Stimulated activated CD4-positive, alpha-beta T cell treated with anti-CD3 and anti-CD28 coated beads, Interleukin-2, amount 100 ng/mL, for 4 hours (primary cell): ENCODE data around the gene COL21A1.

ENCODE experiments used
- DNase-seq: peaks from one replicate; pipeline ENCODE4 v3.0.0-alpha.2; 2020; ENCODE audit warnings: low read depth

The COL21A1 gene

DNA sequence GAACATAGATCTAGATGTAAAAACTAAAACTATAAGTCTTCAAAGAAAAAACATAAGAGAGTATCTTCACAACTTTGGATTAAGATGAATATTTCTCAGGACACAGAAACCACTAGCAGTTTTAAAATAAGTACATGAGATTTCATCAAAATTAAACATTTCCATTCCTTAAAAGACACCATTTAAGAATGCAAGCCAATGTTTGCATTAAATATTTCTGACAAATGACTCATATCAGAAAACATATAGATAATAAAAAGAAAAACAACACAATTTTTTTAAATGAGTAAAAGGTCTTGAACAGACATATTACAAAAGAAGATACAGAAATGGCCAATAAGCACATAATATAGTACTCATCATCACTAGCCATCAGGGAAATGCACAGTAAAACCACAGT lies 59.7 kb downstream of the COL21A1 start:
- DNase-seq, result no peak

DNA sequence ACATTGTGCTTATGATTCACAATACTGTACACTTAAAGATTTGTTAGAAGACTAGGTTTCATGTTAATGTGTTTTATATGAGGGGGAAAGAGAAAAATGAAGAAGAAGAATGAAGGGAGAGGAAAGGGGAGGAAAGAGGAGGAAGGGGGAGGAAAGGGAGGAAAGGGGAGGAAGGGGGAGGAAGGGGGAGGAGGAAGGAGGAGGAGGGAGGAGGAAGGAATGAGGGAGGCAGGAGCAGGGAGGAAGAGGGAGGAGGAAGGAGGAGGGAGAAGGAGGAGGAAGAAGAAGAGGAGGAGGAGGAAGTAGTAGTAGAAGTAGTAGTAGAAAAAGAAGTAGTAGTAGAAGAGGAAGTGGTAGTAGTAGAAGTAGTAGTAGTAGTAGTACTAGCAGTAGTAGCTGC lies 70.6 kb downstream of the COL21A1 start:
- DNase-seq, result no peak

DNA sequence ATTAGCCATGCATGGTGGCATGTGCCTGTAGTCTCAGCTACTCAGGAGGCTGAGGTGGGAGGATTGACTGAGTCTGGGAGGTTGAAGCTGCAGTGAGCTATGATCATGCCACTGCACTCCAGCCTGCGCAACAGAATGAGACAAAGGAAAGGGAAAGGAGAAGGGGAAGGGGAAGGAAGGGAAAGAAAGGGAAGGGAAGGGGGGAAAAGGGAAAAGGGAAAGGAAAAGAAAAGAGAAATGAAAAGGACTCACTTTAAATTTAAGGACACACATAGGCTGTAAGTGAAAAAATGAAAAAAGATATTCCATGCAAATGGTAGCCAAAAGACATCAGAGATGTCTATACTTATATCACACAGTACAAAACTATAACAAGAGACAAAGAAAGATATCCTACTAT lies 74.2 kb downstream of the COL21A1 start:
- DNase-seq, result no peak

DNA sequence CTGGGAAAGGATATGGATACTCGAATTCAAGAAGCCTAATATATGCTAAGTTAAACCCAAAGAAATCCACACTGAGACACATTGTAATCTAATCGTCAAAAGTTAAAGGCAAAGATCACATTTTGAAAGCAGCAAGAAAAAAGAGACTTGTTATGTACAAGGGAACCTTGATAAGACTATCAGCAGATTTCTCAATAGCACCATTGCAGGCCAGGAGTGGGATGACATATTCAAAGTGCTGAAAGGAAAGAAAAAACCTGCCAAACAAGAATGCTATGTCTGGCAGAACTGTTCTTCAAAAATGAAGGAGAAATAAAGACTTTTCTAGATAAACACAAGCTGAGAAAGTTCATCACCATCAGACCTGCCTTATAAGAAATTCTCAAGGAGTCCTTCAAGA lies 75.2 kb downstream of the COL21A1 start:
- DNase-seq, result no peak

DNA sequence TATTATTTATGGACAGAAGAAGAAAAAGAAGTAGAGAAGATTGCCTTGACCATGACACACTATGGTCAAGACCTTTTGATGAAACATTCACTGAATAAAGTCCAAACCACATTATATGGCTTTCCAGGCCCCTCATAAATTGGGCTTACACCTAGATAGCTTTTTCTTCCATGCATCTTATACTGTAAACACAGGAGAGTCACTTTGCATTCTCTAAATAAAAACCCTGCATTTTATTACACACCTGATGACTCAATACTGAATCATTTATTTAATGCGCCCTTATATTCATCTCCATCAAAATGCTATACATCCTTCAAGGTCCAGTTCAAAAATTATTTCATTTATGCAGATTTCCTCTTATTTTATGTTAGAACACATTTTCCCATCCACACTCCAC lies 78.0 kb downstream of the COL21A1 start:
- no peak for DNase-seq

DNA sequence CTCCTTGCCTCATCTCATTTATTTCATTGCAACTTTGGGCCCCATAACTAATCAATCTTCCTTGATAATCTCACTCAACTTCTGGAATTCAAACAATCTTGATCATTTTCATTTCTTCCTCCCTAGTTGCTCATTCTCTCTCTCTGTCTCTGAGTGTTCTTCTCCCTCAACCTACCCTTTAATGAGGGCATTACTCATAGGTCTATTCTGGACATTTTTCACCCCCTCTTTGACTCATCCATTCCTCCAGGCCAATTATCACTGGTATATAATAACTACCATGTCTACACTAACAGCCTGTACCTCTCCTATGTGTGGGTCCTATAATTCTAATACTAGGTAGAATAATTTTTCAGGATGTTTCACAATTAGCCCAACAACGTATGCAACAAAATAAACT lies 78.8 kb downstream of the COL21A1 start:
- DNase-seq, result no peak

DNA sequence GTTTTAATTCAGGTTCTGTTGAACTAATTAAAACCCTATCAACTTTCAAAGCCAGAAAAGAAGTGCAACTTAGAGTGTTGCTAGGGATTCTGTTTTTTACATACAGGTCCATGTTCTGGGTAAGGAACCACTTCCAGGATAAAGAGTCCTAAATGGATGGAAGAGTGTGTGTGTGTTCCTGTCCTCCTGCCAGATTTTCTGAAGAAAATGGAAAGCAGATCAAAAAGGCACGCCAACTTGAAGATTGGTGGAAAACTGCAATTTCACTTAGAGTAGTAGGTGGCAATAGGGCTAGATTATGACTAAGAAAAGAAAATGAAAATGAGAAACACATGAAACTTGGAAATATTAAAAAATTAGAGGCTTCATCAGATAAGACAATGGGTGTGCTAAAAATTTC lies 85.3 kb downstream of the COL21A1 start:
- DNase-seq, result no peak

DNA sequence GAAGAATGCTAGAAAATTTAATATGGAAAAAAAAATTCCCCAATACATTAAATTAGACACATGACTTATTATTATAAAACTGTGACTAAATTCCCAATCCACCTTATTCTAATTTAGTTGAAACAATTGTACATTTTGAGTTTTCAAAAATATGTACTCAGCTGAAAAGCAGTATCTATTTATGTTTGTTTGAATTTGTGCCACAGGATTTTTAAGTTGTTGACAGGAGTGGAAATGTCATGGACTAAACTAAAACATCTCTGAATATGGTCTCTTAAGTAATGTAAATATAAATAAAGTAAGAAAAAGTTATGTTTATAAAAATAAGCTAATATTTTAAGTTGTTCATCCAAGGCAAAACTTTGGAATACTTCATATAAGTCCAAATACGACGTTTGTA lies 86.9 kb downstream of the COL21A1 start:
- DNase-seq, result no peak

DNA sequence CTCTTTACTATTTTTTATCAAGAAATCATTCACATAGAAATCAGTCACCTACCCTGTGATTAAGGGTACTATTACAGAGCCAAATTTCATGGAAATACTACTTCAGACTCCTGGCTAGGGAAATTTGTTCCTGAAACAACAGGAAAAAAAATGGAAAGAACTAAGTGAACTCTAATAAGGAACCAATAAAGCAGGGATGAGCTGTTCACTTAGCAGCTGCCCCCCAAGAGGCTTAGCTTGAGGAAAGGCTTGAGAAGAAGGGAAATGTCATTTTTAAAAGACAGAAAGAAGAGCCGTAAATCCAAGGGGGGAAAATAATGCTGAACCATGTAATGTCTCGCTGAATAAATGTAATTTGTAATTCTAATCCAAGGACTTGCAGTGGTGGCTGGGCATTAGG lies 88.8 kb downstream of the COL21A1 start:
- no peak for DNase-seq

DNA sequence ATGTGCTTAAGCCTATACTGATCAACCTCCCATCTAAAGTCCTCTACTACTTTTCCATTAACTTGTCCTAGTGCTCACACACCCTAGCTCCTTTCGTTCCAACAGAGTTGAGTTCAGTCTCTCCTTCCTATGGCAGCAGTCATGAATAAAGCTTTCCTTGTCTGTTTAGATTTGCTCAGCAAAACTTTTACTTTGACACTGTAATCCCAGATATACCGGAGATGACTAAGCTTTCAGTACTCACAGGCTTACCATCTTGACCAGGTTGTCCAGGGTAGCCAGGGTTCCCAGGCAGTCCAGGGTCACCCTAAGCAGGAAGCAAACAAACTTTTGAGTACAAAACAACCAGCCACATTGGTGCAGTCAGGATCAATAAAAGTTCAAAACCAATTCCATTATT lies 90.7 kb downstream of the COL21A1 start:
- DNase-seq, result no peak

DNA sequence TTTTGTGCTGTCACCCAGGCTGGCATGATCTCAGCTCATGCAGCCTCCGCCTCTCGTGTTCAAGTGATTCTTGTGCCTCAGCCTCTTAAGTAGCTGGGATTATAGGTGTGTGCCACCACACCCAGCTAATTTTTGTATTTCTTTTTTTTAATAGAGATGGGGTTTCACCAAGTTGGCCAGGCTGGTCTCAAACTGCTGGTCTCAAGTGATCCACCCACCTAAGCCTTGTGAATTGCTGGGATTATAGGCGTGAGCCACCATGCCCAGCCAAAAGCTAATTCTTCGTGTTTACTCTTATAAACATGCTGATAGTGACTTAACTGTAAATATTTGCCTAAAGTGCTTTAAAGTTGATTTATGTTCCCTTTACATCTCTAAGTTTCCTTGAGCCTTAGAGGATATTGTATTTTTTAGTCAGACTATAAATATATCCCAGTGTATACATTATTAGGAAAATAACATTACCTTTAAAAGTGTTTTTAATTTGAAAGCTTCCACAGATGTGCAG lies 91.7 kb downstream of the COL21A1 start:
- DNase-seq, result no peak

DNA sequence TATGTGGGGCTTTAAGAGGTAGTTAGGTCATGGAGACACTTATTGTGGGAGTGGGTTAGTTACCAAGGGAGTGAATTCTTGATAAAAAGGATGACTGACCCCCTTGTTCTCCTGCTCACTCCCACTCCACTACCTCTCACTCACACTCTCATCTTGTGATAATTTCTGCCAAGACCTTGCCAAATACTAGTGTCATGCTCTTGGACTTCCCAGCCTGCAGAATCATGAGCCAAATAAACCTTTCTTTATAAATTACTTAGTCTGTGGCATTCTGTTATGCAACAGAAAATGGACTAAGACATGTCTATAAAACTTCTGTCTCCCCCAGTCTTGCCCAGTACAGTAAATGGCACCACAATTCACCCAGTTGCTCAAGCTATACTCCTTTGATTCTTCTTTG lies 93.3 kb downstream of the COL21A1 start:
- no peak for DNase-seq

DNA sequence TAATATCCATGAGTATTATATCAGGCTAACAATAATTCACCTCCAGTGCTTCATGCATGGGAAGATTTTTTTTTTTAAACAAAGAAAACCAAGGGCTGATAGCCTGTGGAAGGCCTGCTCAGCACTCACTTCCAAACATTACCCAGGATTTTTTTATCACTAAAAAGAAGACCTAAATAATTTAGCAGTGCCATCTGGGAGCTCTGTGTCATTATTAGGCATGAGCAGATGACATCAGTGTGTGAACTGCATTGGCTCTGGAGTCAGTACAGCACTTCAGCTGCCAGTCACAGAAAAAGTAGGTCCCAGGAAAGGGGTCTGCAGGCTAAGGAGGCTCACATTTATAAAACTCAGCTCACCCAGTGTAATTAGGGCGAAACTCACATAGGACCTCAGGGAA lies 94.8 kb downstream of the COL21A1 start:
- DNase-seq, result no peak

DNA sequence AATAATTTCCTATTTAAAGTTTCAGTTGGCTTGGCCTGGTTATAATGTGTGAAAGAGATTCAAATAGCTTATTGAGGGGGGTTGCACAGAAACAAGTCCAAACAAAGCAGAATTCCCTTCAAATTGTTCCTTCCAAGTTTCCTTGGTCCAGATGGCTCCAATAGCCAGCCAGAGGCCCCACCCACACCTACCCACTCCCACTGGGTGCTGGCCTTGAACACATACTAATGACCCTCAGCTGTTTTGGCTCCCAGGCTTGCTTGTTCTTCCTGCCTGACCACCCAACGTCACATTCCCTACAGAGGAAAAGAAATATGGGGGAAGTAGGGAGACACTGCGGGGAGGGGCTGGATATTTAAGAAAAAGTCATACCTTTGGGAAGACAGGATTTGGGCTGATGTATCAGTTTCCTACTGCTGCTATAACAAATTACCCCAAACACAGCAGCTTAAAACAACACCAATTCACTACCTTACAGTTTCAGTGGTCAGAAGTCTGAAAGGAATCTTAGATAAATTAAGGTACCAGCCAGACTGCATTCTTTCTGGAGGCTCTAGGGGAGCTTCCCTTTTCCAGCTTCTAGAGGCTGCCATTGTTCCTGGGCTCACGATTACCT lies 95.7 kb downstream of the COL21A1 start:
- no peak for DNase-seq

DNA sequence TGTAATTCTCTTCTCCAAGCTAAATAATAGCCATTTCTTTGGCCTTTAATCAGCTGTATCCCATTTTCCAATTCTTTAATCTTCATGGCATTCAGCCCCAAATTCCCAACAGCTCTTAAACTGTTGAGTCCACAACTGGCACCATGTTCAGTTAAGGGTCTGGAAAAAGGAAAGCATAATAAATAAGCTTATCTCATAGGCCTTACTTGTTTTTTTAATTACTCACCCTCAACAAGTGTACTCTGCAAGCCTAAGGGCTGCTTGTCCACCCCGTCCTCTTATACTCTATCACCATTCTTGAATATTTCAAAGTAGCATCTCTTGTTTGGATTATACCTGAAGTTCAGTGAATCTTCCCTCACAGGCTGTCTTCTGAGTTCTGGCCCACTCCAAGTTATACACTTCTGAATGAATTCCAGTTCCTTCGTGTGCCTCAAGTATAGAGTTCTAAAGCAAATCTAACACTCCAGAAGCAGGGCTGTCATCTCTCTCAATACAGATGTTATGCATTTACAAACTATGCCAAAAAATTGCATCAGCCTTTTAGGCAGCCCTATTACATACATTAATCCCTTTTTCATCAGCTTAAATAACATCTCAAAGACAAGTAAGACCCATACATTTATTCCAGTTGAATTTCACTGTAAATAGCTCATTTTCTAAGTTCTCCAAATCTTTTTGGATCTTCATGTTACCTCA lies 98.7 kb downstream of the COL21A1 start:
- no peak for DNase-seq

DNA sequence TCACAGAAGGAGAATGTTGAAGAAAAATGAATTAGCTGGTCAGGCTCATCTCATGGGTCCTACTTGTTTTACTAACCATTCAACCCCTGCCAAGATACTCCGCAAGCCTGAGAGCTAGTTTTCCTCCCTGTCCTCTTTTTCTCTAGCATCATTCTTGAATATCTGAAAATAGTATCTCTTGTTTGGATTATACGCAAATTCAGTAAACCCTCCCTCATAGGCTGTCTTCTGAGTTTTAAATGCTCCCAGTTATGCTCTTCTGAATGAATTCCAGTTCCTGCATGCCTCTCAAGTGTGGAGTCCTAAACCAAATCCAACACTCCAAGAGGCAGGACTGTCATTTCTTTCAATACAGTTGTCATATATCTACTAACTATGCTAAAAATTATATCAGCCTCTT lies 99.6 kb downstream of the COL21A1 start:
- DNase-seq, result no peak

DNA sequence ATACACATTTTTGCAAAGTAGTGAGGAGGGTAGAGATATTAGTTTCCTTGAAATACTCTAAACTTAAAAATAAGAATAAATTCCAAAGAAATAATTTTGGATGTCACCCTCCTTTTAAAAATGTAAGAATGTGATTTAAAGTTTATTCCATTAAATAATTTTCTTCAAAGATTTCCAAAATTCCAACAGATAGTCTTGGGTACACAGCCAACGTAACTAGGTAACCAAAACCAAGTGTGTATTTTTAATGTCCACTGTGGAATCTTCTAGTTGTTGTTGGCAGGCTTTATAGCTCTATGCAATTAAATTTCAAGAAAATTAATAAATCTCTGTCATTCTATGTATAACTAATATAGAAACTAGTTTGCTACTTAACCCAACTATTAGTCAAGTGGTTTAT lies 101.3 kb downstream of the COL21A1 start:
- no peak for DNase-seq

DNA sequence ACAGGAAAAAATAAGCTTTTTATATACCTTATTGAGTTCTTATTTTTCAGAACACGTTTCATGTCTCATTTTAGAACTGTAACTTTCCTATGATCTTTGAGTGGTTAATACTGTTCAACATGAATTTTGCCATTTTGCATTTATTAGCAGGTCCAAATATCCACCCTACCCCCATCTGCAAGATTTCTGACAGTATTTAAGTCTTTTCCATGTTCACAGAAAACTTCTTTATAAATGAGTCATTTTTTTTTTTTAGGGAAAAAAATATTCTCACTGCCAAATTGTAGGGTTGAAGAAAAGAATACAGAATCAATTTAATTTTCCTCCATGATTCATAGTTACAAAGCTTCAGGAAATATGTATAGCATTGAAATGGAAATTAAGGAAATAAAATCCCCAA lies 101.8 kb downstream of the COL21A1 start:
- no peak for DNase-seq

DNA sequence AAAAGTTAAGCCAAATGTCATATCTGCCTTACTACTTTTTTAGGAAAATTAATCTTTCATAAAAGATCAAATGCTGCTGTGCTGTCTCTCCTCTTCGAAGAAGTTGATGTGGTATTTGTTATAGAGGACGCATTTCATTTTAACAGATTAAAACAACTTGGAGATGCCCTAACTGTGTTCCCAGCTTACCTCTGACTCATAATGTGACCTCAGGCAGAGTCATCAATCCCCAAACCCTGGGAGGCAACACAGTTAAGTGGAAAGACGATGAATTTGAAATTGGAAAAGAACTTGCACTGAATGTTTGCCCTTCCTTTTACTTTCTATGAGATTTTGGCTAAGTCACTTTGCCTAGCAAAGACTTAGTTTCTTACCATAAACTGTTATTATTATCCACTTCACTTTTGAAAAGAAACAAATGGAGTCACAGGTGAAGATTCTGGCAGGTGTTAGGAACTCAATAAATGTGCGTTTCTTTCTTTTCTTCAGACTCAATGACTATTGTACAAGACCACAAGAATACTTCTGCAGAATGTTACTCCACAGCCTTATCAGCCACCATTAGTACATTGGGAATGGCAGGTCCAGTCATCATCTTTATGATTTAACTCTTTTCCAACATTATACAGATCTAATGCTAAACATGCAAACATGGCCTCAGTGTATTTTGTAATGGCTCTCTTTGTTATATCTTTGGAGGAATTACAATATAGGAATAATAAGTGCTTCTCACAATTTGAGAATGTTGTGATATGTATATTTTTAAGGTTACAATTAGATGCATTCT lies 102.6 kb downstream of the COL21A1 start:
- DNase-seq, result no peak

DNA sequence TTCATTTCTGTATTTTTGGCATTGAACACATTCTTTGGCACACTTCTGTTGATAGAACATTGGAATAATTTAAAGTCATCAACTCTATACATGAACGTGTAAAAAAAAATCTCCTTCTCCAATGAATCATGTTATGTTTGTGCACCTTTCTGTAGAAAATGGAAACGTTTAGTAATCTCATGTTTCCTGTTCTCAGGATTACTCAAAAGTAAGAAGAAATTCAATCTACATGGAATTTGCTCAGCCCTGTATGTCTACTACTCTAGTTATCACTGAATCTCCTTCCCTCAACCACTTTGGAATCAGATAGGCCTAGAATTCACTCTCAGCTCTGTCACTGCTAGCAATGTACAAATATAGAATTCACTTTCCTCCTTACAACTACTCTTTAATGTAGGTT lies 103.6 kb downstream of the COL21A1 start:
- DNase-seq, result no peak

DNA sequence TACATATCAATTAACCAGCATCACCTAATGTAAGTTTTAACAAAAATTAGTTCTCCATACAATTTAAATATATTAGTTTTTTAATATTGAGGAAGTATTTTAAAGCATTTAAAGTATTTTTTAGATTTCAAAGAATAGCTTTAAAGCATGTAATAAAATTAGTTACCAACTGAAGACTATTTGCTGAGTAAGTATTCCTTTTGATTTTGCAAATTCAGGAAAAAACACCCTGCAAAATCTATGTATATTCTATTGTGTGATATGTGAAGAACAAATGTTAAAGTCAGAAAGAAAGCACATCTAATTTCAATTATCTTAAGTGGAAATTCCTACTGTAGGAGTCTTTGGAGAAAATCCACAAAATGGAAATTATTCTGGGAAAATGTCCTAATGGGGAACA lies 107.3 kb downstream of the COL21A1 start:
- no peak for DNase-seq

DNA sequence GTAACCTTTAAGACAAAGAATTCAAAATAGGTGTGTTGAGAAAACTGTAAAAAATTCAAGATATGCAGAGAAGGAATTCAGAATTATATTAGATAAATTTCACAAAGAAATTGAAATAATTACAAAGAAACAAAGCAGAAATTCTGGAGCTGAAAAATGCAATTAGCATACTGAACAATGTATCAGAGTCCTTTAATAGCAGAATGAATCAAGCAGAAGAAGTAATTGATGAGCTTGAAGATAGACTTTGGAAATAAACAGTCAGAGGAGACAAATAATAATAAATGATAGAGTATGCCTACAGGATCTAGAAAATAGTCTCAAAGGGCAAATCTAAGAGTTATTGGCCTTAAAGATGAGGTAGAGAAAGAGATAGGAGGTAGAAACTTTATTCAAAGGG lies 131.7 kb downstream of the COL21A1 start:
- no peak for DNase-seq

DNA sequence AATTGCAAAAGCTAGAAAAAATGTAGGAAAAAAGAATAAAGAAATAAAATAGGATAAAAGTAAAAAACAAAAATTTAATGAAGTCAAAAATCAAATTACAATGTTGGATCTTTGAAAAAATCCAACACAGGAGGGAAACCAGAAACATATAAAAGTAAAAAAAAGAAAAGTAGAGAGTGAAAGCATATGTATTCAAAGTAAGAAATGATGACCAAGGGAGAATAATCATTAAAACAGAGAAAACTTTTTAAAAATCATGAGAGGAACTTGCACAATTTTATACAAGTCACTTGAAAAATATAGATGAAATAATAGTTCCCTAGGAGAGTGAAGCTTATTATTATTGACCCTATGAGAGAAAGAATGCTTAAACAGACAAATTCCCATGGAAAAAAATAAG lies 138.2 kb downstream of the COL21A1 start:
- DNase-seq, result no peak
